GM19372 (cell line): Measurements from ENCODE around the gene TBX1.

Experiments used
- ATAC-seq: cut with Tn5 transposase; IDR thresholded peaks from one replicate; pipeline ENCODE4 v1.9.1; 2021; ENCODE audit warnings: mild to moderate bottlenecking, low read depth, moderate library complexity; ENCODE audit not compliant: unreplicated experiment

TBX1 gene

DNA sequence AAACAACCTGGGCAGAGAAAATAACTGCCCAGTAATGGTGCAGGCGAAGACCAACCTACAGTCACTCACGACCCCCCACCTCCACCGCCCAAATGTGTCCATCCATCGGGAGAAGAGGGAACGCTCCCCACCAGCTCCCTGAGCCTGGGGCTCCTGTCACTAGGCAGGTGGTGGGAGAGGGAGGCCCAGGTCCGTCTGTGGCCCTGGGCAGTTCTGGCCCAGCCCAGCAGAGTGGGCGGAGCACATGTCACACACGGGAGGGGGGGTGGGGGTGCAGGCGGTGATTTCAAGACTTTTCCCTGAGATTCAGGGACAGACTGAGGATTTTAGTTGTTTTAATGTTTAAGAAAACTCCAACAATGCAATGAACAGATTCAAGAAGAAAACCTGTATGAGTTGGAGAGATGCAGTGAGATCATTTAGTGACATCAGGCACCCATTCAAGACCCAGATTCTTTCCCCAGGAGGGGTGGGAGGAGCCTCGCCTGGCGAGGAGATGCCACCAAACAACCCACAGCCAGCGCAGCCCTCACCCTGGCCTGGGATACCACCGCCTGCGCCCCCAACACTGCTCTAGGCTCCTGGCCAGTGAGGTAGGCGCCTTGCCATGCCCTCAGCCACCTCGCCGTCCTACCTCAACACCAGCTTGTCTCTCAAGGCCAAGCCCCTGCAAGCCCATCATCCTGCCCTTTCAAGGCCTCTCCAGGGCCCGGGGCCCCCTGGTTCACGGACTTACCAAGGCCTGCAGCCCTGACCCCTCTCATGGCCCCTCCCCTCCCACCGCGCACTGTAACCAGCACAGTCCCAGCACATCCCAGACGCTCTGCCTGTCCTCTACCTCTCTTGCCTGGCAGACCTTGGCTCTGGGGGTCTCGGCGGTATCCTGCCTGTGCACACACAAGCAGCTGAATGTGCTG lies 36.8 kb downstream of the TBX1 start:
- ATAC-seq, result no peak

DNA sequence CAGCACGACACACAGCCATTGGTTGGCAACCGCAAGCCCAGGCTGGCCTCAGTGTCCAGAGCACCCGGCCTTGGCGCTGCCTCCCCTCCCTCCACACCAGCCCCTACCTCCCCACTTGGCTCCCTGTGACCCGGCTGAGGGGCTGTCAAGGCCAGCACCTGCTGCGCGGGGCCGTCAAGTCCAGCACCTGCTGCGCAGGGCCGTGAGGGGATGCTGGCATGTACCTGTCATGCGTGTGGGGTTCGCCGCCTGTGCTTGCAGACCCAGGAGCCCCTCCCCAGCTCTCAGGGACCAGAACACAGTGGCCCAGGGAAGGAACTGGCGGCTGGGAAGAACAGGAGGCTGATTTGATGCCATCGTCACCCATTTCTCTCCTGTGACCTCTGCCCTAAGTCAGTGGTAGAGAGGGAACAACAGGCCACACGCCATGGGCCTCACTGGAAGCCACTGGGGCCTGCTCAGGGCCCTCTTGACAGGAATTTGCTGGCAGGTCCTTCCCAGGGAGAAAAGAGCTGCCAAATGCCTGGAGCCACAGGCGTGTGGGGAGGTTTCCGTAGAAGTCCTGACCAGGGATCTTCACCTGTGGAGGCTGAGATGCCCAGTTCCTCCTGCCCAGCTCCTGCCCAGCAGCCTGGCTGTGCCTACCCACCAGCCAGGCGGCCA lies 37.6 kb downstream of the TBX1 start:
- no peak for ATAC-seq

DNA sequence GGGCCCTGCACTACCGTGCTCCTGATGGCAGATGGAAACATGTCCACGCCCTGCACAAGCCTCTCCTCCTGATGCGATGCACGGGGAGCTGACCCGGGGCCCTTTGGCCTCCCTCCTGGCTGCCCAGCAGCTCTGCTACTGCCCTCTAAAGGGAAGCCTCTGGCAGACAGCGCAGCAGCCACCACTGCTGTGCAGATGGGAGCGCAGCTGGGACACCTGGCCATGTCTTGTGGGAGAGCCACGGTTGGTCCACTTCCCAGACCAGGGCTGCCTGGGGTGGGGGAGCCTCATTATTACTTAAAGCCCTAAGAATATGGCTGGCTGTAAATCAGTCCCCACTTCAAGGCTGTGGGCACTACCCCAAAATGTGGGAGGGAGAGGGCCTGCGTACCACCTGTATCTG lies 38.3 kb downstream of the TBX1 start:
- no peak for ATAC-seq

DNA sequence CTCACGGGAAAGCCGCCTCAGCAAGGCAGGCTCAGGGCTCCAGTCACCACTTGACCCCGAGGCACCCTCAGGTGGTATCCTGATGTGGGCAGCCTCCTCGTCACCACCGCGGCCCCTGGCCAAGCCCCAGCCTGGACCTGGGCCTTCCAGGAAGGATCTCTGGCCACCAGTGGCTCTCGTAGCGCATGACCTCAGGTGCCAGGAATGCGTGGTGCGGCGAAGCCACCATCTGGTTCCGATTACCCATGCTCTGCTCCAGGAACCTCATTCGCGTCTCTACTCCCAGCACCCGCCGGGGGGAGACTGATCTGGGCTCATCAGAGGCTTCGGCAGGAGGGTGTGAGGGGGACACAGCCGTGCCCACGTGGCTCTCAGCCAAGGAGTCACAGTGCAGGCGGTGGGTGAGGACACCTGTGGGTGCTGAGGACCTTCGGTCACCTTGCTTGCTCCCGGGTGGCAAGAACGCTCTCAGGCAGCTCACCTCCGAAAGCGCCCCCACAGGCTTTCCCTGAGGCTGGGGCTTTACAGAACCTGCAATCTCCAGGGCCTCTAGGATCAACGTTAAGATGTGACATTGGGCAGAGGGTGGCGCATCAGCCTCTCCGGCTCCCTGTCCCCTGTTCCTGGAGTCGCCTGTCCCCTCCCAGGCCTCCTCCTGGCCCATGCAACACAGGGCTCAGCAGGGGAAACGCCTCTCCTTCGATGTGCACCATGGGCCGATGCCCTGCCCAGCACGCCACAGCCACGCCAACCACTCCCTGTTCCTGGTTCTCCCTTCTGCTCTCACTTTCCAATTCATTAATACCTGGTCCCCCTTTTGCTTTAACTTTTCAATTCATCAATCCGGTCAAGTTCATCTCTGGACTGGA lies 39.0 kb downstream of the TBX1 start:
- no peak for ATAC-seq

DNA sequence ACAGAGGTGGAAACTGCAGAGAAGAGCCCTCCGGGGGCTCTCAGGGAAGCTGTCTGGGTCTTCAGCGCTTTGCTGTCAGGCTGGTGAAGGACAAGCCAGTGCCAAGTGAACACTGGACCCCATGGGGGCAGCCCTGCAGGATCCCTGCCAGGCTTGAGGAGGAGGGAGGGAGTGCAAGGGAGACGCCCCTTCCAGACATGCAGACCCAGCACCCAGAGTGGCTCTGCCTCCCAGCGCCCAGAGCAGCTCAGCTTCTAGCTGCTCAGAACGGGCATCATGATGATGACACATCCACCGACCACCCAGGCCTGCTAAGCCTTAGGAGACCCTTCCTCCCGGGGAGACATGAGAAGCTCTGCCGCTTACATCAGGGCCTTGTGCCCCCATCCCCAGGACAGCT lies 39.7 kb downstream of the TBX1 start:
- ATAC-seq, result no peak

DNA sequence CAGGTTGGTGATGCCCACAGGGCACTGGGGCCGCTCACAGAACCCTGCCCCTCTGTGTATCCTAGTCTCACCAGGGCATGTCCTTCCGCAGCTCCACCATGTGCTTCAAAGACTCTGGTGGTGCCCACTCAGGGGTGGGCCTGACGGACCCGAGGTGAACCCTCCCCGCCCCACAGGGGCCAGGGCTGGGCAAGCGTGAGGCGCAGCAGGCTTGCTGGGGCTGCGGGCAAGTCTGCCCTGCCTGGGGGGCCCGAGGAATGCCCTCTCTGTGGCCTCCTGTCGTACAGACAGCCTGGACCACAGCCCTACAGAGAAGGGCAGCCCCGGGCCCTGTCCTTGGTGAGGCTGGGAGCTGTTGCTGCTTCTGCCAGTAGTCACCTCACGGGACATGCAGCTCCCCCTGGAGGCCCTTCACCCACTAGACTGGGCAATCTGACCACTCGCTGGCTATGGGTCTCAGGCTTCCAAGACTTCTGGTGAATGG lies 40.2 kb downstream of the TBX1 start:
- no peak for ATAC-seq

DNA sequence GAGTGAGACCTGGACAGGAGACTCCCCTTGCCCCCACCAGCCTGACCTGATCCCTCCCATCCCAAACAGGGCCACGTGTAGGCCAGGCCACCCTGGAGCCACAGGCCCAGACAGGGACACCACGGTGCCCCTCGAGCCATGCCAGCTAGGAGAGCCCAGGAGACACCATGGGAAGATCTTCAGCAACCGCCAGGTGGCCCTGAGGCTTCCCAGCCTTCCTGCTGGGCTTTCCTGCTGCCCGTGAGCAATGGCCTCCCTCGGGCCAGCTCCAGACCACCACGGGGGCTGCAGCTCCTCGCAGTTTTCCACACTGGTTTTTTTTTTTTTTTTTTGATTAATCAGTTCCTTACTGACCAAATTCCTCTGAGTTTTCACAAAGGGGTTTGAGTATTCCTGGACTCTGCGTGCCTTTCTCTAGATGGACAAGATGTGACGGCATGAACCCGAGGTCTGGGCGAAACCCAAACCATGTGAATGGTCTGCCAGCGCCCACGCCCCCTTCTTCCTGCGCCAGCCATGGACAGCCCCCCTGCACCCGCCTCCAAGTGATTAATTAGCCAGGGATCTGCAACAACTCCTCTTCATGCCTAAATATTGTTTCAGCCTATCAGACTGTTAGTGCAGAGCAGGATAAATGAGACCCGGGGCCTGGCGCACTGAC lies 40.9 kb downstream of the TBX1 start:
- ATAC-seq, result no peak

DNA sequence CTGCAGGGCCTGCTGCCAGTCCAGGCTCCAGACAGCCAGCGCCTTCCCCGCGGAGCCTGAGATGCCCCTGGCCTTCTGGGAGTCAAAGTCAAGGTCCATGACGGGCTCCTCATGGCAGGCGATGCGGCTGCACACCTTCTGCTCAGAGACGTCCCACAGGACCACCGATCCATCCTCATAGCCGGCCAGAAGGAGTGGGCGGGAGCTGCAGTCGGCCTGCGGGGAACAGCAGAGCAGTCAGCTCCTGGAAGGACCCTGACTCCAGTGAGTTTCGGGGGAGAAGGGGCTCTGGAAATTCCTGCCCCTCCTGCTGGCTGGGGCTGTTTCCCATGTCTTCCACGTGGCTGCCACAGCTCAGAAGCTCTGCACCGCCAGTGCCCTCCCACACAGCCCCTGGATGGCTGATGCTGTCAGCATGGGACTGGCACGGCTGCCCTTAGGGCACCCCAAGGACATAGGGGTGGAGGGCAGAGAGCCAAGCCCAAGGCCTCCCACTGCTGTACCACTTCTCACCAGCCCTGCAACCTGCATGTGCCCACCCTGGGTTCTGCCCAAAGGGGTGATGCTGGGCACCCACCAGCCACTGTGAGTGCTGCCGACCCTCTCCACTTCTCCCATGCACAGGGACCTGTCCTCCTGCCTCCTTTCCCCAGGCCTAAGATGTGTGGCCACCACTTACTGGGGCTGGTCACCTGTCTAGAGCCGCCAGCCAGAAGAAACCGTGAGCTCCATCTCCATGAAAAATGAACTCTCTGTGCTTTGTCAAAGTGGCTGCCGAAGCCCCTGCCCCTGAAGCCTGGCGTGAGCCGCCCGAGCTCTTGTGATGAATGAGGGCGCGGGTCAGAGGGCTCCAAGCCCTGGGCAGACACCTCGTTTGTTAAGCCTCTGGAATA lies 41.7 kb downstream of the TBX1 start:
- ATAC-seq, result no peak

DNA sequence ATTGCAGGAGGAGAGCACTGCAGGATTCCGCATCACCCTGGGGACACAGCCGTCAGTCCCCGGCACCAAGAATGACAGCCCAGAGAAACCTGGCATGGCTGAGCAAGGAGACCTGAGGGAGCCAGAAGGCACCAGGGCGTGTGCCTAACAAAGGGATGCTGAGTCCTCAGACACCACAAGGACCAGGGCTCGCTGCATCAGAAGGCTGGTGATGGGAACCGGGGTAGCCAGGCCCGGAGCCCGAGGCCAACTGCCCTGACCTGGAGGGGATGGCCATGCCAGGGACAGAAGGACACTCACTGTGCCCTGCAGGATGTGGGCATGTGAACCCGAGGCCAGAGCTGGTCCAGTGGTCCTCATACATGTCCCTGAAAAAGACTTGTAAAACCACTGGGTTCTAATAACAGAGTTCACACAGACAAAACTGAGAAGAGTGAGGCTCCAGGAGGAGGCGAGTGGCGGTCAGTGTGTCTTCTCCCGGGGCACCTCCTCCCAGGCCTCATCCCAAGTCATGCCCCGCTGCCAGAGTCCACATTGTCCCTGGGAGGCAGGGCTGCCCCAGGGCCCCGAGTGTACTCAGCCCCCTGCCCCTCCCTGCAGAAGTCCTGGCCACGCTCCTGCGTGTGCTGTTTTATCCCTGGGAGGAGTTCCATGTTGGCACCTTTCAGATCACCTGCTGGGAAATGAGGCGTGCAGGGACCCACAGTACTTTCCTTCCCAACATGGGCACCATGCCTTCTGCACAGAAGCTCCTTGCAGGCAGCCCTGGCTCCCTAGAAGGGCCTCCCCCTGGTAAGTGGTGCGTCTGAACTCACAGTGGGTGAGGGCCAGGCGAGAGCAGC lies 42.5 kb downstream of the TBX1 start:
- no peak for ATAC-seq

DNA sequence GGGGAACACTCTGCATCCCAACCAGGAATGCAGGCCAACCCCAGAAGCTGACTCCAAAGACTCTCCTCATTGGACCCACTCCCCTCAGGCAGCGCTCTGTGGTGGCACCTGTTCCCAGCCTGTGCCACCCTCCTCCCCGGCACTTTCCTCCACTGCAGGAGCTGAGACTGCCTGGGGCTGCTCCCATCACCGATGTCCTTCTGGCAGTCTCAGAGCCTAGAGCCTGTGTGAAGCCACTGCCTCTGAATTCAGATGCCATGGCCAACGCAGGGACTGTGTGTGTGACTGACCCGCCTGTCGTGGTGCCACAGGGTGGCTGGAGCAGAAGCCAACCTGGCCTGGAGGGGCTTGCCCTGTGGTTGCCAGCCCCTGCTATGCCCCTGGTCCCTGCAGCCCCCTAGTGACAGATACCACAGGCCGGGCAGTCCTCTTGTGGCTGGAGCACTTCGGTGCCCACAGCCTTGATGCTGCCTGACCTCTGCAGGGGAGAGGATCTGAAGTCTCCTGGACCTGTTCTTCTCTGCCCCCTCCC lies 43.2 kb downstream of the TBX1 start:
- no peak for ATAC-seq

DNA sequence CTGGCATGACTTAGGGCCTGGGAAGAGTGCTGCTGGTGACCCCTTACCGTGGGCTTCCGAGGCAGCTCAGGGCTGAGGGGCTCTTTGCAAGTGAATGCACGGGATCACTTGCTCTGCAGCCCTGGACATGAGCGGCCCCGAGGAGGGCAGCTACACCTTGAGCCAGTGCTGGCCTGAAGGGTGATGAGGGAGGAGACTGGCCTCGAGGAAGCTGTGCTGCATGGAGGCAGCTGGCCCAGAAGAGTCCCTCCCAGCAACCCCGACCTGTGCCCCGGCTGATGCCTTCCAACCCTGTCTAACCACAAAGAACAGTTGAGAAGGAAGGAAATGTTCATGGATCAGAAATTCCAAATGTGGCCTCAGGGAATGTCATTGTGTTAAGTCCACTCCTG lies 45.2 kb downstream of the TBX1 start:
- no peak for ATAC-seq

DNA sequence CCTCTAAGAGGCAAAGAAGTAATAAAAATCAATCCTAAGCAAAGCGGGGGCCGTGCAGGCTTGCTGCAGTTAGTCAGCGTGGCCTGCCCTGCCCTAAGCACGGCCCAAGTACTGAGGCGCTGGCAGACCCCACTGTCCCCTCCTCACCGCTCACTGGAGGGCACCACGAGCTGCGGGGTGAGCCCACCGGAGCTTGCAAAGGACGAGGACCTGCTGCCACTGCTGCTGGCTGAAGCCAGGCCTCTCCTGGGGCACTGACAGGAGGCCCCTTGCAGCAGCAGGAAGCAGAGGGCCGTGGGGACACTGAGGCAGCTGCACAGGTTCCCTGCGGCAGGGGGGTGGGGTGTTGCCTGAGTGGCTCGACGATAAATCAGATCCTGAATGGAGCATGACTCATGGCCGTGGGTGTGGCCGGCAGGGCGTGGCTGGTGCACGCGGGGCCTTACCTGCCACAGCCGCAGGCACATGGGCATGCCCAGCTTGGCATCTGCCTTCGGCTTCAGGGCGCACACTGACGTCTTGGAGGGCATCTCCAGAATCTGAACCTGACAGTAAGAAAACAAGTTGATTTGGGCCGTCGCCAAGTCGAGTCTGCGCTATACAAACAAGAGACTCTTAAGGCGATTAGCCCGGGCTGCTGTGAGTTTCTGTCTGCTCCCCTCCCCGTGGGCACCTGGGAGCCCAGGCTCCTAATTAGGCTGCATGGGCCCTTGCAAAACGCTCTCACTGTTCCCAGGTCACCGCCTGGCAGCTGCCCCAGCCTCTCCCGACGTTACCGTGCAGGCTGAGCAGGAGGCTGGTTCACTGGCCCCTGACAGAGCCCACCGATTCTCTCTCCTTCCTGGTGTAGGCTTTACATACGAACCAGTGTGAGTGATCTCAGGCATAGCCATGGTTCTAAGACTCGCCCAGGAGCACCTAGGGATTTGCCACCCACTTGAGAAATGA lies 45.9 kb downstream of the TBX1 start:
- ATAC-seq, result no peak

DNA sequence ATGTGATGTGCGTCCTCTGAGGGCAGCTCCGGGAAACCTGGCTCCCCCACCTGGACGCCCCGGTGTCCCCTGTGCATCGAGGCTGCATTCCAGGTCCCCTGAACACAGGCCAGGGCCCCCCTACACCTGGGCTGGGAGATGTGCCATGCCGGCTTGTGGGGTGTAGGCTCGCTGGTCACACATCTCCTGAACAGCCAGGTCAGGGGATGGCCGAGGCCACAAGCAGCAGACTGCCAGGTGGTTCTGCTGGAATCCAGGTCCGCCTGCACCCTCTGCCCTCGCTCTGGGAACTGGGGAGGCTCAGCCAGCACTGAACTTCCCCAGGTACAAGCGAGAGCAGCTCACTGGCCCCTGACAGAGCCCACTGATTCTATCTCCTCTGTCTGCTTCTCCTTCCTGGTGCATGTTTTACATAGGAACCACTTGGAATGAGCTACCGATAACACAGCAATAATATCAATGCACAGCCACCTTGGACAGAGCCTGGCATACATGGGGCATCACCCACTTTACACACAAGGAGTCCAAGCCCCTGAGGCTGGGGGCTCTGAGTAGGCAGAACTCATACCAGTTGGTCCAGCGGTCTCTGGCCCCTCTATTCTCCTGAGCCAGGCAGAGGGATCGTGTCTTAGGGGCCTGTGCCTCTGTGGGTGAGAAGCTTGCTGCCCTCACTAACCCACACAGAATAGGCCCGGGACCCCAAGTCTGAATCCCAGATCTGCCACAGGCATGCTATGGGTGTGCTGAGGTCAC lies 46.8 kb downstream of the TBX1 start:
- no peak for ATAC-seq

DNA sequence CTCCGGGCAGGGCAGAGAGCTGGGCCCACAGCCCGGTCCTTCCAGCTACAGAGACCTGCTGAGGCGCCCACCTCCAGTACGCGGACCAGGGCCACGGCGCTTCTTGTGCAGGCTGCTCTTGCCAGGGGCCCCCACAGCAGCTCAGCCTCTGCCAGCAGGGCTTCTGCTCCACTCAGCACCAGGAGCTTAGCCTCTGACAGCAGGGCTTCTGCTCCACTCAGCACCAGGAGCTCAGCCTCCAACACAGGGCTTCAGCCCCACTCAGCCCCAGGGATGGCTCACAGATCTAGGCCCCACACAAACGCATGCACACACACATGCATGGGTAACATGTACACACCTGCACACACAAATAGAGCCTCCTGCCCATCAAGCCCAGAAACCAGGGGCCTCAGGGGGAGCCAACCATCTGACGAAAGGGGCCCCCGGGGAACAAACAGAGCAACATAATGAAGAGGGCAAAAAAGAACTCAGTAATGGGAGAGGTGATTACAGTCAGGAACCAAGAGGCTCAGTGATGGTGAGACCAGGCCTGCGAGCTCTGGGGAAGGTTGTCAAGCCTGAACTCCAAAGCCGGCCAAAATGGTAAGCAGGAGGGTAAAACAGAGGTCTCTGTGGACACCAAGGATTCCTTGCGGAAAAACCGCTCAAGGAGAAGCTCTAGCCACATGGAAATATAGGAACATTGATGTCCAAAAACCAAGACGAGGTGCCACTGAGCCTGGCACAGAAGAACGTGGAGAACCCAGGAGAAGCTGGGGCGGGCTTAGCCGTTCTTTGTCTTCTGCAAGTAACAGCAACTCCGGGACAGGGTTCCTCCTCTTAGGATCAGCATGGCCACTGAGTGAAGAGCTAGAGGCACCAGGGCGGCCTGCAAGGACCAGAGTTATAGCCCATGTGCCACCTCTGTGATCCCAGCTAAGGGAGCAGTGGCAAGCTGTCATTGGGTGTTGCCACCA lies 47.6 kb downstream of the TBX1 start:
- ATAC-seq, result no peak

DNA sequence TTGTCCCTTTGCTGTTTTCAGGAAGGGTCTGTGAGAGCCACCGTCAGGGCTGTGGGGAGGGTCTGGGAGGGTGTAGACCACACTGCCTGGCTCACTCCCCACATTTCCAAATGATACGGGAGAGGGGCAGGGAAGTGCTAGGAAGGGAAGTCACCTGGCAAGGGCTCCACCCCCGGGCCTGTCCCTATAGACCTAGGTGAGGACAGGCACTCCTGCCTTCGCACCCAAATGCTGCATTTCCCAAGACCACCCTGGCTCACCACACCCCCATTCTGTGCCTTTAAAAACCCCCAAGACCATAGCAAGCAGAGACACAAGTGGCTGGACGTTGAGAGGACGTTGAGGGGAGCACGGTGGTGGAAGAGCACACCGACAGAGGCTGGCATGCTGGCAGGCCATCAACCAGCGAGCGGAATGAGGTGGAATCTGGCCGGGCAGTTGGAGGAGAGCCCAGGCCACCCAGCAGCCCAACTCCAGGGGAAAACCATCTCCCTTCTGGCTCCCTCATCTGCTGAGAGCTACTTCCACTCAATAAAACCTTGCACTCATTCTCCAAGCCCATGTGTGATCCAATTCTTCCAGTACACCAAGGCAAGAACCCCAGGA lies 48.4 kb downstream of the TBX1 start:
- no peak for ATAC-seq
